ENCODE data around the gene CPNE1.
"Not testable (repeated sequence)": the region's sequence is repeated elsewhere in the genome, so short reads cannot be mapped to it uniquely, and the experiment has no call there.

CPNE1 gene

GRCh38 chr20:35664466-35665206 lies at the start of gene CPNE1, which contains the start of gene RBM12:
Gene CPNE1, minus strand, starts transcription at chr20:35664900. Its CDS starts 31,977 bp downstream, at chr20:35632923.
Gene RBM12, minus strand, starts transcription at chr20:35664900. Its CDS starts 9,578 bp downstream, at chr20:35655322.
- DNase-seq: peak; percentile 69

- no peak for DNase-seq
These were observed 49.4 kb upstream of the CPNE1 start for GRCh38 chr20:35714127-35714526.

GRCh38 chr20:35713120-35713519 lies 48.4 kb upstream of the CPNE1 start:
- DNase-seq: not testable (repeated sequence)

- DNase-seq: no peak
These were observed 47.0 kb upstream of the CPNE1 start for GRCh38 chr20:35711588-35712209.

GRCh38 chr20:35710884-35711587 lies 46.3 kb upstream of the CPNE1 start:
- DNase-seq: no peak

- DNase-seq: no peak
These were observed 45.3 kb upstream of the CPNE1 start for GRCh38 chr20:35710039-35710438.

DNA sequence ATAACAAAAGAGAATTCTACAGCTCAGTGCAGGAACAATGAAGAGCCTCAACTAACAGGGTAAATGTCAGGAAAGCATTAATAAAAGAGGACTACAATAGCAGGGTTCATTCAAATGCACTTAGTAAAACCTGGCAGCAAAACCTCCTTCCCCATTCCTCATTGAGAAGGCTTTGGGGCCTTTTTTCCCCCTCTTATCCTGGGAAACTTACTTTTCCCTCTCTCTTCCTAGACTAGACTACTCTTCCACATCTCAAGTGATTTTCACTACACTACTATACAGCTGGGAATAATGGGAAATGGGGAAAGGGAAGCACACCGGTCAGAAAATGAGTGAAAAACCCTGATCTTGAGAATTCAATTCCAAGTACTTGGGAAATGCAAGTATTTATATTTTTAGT lies 44.6 kb upstream of the CPNE1 start:
- DNase-seq: no peak

GRCh38 chr20:35708502-35708901 lies 43.8 kb upstream of the CPNE1 start:
- no peak for DNase-seq

- not testable (repeated sequence) for DNase-seq
These were observed 42.2 kb upstream of the CPNE1 start for GRCh38 chr20:35706591-35707529.

- DNase-seq: not testable (repeated sequence)
These were observed 41.2 kb upstream of the CPNE1 start for GRCh38 chr20:35705894-35706293.

DNA sequence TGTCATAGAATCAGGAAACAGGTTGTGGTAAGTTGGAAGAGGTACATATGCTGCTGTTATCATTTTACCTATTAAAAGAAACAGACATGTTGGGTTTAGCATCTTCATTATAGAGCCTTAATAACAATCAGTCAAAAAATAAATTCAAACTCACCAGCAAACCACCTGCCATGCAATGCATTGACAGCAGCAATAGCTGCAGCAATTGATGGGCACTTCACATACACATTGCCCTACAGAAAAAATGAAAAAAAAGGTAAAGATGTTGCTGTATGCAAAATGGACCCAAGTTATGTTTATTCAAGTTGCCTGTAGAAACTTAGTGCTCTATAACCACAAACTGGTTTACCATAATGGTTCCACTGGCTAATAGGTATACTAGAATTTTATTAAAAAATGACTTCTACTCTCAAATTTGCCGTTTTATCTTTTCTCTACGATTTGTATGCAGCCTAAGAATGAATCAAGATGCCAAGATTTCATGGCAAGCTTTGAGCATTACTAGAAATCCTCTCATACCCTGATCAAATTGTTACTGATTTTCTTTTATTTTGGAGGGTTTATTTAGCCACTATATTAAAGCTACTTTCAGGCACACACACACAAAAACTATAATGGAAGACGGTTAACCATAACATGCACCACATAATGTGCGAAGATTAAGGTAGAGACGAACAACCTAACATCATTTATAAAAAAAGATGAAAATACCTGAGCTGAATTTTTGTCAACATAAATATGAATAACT lies 40.0 kb upstream of the CPNE1 start:
- no peak for DNase-seq

- no peak for DNase-seq
These were observed 38.4 kb upstream of the CPNE1 start for GRCh38 chr20:35702824-35703695.

GRCh38 chr20:35702051-35702823 lies 37.5 kb upstream of the CPNE1 start:
- no peak for DNase-seq

DNA sequence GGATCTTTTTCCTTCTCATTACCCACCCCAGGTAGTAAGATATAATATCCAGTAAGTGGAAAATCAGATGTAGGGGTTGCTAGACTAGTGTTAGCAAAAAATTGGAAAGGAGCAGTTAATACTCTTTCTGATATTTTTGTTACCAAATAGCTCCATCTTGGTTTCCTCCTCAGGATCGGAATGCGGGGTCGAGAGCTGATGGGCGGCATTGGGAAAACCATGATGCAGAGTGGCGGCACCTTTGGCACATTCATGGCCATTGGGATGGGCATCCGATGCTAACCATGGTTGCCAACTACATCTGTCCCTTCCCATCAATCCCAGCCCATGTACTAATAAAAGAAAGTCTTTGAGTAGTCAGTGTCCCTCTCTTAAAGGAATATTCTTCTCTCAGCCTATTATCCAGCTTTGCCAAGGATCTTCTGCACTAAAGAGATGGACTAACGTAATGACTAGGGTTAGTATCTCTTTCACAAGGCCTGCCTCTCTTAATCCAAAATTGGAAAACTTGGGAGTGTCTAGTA lies 36.0 kb upstream of the CPNE1 start:
- DNase-seq: no peak

DNA sequence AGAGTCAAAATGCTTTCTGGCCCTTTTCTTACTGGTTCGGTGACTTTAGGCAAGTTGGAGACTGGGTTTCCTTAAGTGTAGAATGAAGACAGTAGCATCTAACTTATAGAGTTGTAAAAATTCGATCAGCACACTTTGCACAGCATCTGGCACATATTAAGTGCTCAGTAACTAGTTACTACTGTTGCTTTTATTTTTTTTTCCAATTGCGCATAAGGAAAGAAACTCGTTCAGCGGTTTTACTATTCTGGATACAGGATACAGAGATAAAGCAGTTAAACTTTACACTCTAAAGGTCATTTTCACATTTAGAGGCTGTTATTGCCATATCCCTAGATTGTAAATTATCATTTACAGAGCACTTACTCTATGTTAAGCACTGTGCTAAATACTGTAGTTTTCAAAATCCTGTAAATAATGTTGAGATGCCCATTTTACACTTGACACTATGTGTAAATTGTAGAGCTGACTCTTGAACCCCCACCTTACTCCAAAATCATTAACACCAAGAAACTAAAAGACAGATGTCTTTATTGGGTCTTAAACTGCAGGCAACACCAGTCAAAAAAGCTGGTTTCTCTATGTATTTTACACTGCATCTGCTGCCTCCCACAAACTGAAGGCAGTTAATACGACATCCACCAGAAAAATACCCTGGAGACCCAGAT lies 35.4 kb upstream of the CPNE1 start:
- DNase-seq: no peak

DNA sequence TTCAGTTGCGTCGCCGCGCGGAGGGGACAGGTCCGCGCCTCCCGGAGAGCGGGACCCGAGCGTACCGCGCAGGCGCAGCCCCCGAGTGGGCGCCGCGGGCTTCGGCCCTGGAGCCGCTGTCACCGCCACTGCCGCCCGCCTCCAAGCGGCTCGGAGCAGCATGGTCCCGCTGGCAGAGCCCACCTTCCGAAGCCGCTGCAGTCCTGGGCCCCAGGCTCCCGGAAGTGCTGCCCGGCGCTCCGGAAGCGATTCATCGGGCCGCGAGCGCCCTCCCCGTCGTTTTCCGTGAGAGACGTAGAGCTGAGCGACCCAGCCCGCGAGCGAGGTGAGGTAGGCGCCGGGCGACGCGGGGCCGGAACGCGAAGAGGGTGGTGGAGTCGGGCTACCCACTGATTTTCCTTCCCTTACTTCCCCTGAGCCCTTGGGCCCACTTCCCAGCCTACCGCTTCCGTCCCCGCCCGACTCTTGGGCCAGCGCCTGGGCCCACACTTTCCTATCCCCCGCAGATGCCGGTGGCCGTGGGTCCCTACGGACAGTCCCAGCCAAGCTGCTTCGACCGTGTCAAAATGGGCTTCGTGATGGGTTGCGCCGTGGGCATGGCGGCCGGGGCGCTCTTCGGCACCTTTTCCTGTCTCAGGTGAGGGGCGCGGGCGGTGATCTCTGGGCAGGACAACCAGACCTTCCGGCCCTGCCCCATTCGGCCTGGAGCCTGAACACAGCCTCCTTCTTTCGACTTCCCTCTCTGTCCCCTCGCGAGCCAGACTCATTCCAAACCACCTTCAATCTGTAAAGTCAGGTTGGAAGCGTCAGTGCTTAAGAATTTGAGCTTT lies 34.6 kb upstream of the CPNE1 start, which contains the start of the genes NFS1 and ROMO1:
Gene NFS1, minus strand, starts transcription at position 226 of the 830 bp plus-strand sequence. Its CDS starts 64 bp downstream, at position 162.
Gene ROMO1, plus strand, starts transcription at position 279 of the 830 bp plus-strand sequence. Its CDS starts 228 bp downstream, at position 507.
- DNase-seq: peak; percentile 27

DNA sequence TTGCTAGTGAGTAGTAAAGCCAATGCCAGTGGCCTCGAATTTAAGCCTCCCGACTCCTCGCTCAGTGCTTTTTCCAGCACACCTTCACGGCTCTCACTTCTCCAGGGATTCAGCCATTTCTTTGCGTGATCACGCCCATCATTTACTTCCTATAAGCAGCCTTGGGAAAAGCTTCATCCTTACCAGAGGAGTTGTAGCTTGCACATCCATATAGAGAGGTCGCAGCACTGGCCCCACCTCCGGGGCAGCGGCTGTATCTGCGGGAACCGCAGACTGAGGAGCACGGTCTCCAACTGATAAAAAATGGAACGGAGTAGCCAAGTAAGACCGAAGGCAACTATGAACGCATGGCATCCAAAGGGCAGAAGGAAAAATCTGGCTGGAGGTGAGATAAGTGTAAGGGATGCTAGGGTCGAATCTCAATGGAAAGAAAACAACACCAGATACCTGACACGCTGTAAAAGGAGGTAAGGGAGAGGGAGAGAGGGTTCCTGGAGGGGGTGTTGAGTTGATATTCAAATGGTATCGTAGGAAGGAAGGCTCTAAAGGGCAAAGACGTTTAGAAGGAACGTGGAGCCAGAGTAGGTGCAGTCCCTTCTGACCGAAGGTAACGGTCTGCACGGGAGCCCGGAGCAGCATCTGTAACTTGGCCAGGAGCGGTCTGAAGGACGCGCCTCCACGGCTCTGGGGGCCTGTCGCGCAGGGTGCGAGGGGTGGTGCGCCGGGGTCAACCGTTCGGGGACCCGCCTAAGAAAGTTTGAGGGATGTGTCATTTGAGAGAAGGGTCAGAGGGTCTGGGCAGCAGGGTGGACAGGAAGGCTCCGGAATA lies 33.8 kb upstream of the CPNE1 start:
- no peak for DNase-seq
